HG02610 (cell line): Measurements from ENCODE around the gene IRF3.
"Not testable (repeated sequence)": the region's sequence is repeated elsewhere in the genome, so short reads cannot be mapped to it uniquely, and the experiment has no call there.

Source experiments
- ATAC-seq: cut with Tn5 transposase; IDR thresholded peaks from one replicate; pipeline ENCODE4 v1.9.1; 2021; ENCODE audit warnings: mild to moderate bottlenecking, moderate library complexity; ENCODE audit not compliant: unreplicated experiment

The IRF3 gene

DNA sequence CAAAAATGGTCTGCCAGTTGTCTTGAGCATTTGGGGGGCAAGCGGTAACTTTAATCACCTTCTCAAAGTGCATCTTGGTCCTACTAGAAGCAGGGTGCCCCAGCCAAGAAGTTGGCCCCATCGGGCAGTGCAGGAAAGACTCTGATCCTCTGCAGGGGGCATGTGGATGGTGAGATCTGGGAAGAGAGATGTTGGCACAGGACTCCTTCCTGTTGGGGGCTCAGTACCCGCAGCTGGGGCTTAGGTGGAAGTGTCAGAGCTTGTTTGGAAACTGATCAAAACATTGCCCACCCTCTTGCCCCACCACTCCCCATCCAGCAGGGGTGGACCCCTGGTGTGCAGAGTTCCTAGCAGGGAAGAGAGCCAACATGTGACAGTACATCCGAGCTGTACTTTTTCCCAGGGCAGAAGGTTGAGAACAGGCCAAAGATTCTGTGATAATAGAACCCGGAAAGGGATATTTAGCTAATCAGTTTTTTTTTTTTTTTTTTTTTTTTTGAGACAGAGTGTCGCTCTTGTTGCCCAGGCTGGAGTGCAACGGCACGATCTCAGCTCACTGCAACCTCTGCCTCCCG lies 34.6 kb downstream of the IRF3 start:
- ATAC-seq, result no peak

DNA sequence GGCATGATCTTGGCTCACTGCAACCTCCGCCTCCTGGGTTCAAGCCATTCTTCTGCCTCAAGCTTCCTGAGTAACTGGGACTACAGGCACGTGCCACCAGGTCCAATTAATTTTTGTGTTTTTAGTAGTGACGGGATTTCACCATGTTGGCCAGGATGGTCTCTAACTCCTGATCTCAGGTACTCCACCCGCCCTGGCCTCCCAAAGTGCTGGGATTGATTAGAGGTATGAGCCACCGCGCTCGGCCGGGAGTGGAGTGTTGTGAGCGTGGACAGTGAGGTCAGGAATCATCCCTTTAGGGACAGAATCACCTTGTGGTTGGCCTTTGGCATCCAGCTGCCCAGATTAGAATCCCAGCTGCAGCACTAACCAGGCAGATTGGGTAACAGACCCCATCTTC lies 36.0 kb downstream of the IRF3 start:
- ATAC-seq, result no peak

DNA sequence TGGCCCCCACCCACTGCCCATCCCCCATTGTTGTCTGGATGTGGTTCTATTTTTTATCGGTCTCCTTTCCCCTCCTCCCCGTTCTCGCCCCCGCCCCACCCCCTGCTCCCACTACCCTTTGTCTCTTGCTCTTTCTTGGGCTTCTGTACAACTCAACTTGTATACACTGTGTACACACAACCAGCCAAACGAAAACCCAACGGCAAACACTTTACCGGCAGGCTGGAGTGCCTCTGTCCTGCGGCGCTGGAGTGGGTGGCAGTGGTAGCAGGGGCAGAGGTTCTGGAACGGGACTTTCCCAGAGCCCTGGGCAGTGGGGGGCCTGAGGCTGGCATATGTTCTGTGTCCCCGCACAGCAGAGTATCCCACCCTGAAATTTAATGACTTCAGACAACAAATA lies 39.4 kb downstream of the IRF3 start:
- ATAC-seq, result no peak

DNA sequence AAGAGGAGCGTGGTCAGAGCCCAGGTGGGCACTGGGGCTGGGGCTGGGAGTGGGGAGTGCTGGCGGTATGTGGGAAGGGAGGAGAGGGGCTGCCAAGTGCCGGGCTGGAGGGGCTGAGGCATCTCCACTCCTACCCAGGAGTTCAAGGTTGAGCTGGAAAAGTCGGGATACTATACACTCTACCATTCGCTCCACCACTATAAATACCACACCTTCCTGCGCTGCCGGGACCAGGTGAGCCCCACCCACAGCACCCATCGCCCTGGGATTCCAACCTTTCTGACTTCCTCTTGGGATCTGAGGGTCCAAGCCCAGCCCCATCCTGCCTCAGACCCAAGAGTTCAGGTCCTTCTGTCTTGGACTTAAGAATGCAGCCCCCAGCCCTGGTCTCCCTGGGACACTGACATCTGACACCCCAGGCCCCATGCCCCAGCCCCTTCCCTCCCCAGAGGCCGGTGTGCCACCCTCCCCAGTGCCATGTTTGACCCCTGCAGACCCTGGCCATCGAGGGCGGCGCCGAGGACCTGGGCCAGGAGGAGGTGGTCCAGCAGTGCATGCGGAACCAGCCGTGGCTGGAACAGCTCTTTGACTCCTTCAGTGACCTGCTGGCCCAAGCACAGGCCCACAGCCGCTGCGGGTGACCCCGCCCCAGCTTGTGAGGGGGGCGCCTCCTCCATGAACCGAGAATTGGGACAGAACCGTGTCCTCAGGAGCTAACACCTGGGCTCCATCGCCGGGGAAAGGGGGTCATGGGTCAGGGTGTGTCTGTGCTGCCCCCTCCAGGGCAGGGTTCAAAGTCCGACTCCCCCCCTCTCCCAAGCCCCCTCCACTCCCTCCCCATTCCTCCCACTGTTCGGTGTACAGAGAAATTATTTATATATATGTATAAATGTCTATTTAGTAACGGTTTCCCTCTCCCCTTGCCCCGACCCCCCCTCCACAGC lies 40.4 kb downstream of the IRF3 start:
- ATAC-seq, result no peak

DNA sequence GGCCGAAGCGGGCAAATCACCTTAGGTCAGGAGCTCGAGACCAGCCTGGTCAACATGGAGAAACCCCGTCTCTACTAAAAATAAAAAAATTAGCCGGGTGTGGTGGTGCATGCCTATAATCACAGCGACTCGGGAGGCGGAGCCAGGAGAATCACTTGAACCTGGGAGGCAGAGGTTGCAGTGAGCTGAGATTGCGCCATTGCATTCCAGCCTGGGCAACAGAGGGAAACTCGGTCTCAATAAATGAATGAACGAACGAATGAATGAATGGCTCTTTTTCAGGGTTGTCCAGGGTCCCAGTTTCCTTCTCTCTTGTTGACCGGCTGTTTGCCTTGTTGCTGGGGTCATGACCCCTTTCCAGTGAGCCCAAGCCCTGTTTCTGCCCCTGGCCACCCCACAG lies 47.8 kb downstream of the IRF3 start:
- not testable (repeated sequence) for ATAC-seq

DNA sequence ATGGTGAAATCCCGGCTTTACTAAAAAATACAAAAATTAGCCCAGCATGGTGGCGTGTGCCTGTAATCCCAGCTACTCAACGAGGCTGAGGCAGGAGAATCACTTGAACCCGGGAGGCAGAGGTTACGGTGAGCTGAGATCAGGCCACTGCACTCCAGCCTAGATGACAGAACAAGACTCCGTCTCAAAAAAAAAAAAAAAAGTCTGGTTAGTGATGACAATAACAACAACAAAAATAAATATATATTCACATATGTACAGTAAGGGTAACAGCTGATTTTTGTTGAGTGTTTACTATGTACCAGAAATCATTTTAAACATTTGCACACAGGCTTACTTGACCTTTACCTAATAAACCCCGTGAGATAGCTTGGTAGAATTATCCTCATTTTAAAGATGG lies 48.7 kb downstream of the IRF3 start:
- ATAC-seq, result no peak

DNA sequence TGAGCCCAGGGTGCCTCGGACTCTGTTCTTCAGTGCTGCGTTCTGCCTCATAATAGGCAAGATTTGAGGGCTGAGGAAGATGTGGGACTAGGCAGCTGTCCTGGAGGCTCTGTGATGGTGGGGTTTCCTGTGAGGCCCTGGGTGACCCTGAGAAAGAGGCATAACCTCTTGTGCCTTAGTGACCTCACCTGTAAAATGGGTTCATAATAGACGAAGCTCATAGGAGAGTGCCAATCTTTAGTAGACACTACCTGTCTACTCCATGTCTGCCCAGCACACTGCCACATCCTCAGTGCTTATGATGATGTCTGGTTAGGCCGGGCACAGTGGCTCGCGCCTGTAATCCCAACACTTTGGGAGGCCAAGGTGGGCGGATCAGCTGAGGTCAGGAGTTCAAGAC lies 49.1 kb downstream of the IRF3 start:
- no peak for ATAC-seq

DNA sequence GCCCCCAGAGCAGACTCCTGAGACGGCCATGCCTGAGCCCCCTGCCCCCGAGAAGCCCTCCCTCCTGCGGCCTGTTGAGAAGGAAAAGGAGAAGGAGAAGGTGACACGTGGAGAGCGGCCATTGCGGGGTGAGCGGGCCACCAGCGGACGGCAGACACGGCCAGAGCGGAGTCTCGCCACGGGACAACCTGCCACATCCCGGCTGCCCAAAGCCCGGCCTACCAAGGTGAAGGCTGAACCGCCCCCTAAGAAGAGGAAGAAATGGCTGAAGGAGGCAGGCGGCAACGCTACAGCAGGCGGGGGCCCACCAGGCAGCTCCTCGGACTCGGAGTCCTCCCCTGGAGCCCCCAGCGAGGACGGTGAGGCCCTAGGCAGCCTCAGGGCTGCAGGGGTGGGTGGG lies 49.8 kb downstream of the IRF3 start:
- no peak for ATAC-seq

DNA sequence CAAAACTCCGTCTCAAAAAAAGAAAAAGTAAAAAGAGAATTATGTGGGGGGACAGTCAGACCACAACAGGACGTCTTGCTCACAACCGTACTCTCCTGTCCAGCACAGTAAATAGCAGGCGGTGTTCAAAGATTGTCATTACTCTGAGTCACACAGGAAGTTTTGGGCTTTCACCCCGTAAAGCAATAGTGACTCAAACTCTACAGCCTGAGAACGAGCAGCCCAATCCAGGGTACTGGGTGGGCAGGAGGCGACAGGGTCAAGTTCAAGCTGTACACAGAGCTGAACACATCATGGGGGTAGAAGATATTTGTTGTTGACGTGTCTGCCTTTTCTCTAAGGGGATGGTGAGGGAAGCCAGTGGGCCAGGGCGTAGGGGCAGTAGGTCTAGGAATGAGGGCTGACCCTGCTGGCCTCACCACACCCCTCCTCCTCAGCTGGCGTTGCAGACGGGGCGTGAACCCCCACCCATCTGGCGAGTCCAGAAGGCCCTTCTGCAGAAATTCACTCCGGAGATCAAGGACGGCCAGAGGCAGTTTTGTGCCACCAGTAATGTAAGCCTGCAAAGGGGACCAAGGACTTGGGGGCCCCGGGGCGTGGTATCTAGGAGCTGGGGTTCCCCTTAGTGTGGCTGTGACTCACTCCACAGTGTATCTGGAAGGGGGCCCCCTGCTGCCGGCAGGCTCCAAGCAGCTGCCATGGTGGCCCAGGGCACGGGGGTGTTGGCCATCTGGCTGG lies 51.4 kb downstream of the IRF3 start:
- no peak for ATAC-seq

DNA sequence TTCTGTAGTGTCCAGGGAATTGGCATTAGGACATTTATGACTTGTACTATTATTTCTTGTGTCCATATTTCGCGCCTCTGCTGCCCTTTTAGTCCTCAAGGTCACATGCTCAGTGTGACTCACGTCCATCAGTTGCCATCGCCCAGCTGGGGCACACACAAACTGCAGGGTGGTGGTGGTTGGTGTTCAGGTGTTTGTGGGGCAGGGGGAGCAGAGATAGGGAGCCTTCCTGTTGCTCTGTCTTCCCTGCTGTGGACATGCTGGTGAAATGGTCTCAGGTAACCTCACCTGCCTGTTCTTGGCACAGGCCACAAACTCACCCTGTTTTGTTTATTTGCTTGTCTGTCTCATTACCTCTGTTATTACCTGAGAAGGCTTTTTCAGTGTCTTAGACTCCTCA lies 52.3 kb downstream of the IRF3 start:
- no peak for ATAC-seq
